Mesothelial cell of epicardium (in vitro differentiated cells): ENCODE data around the gene TSPO. TPM values are rescaled to one million over a fixed set of nuclear protein-coding genes. Genes with fewer than 3 reads are reported as not detected.

Source experiments
- DNase-seq, 2 experiments: peaks; one replicate each; pipeline ENCODE4 v3.0.0; 2021; ENCODE audit warnings: low spot score in 2 of 2; ENCODE audit not compliant: unreplicated experiment in 2 of 2
- H3K27ac Mint-ChIP-seq: 2 replicates; pipeline ENCODE4 v1.8.0; 2021; ENCODE audit warnings: mixed read lengths
- H3K27me3 Mint-ChIP-seq: 2 replicates; pipeline ENCODE4 v1.8.0; 2021; ENCODE audit warnings: low read depth, mixed read lengths
- H3K36me3 Mint-ChIP-seq: 2 replicates; pipeline ENCODE4 v1.8.0; 2021; ENCODE audit warnings: mixed read lengths
- H3K4me1 Mint-ChIP-seq: 2 replicates; pipeline ENCODE4 v1.8.0; 2021; ENCODE audit warnings: mixed read lengths
- H3K4me3 Mint-ChIP-seq: 2 replicates; pipeline ENCODE4 v1.8.0; 2021; ENCODE audit warnings: mild to moderate bottlenecking, moderate library complexity, mixed read lengths
- H3K9me3 Mint-ChIP-seq: 2 replicates; pipeline ENCODE4 v1.8.0; 2021; ENCODE audit warnings: mixed read lengths
- total RNA-seq: library from RNA; stranded (reverse); gene quantifications from 3 replicates; pipeline ENCODE4 v1.2.1, GENCODE V29; 2021
- TF ChIP-seq, protein P1 (sequence below): fragments of 200-600 bp; sonication (generic); IDR thresholded peaks from one replicate; pipeline ENCODE4 v1.5.0; 2021; ENCODE audit warnings: antibody characterized with exemption; ENCODE audit not compliant: unreplicated experiment

The TSPO gene
- total RNA-seq, 1 donor from 2014 or later, result 44.9 TPM

DNA sequence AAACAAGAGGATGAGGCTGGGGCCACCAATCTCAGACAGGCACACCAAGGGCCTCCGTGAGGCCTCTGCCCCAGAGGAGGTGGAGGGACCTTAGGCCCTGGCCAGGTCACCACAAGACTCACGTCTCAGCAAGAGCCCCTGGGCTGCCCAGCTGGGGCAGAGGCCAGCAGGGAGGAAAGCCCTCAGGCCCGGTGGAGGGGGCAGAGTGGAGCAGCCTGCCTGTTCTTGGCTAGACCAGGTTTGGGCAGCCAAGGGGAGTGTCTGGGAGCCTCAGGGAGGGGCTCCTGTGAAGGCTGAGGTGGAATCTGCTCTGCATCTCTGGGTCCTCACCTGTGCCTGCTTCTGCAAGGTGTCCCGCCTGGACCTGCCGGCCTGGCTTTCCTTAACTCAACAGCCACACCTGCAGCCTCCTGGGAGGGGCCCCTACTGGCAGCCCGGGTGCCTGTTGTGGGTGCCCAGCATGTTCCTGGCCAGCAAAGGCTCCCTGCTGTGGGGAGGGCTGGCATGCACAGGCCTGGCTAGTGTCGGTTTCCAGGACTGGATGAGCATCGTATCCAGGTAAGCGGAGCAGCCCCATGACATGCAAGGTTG, 23.7 kb downstream of the TSPO start:
- no peak for DNase-seq
- Mint-ChIP-seq H3K4me3 (no peak overlapping the region), H3K36me3 (peaks cover 30% of the 10 kb centered on the region), H3K4me1 (no peaks in the 10 kb centered on the region), H3K9me3 (no peaks in the 10 kb centered on the region), H3K27ac (no peak overlapping the region), H3K27me3 (no peaks in the 10 kb centered on the region)
- TF ChIP-seq, protein P1, sequence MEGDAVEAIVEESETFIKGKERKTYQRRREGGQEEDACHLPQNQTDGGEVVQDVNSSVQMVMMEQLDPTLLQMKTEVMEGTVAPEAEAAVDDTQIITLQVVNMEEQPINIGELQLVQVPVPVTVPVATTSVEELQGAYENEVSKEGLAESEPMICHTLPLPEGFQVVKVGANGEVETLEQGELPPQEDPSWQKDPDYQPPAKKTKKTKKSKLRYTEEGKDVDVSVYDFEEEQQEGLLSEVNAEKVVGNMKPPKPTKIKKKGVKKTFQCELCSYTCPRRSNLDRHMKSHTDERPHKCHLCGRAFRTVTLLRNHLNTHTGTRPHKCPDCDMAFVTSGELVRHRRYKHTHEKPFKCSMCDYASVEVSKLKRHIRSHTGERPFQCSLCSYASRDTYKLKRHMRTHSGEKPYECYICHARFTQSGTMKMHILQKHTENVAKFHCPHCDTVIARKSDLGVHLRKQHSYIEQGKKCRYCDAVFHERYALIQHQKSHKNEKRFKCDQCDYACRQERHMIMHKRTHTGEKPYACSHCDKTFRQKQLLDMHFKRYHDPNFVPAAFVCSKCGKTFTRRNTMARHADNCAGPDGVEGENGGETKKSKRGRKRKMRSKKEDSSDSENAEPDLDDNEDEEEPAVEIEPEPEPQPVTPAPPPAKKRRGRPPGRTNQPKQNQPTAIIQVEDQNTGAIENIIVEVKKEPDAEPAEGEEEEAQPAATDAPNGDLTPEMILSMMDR, result no peak

DNA sequence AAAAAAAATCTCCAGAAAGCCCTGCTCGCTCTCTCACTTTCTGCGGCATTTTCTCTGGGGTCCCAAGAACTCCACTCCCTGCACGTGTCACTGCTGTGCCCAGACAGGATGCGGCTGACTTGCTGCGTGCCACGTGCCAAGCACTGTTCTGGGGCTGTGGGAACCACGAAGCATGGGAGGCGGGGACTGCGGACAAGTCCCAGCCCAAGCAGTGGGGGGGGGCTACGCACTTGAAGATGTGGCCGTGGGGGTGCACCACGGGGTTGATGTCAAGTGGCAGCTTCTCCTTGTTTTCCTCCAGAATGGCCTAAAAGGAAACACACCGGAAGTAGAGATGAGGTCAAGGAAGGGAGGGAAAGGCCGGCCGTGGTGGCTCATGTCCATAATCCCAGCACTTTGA, 24.7 kb downstream of the TSPO start:
- Mint-ChIP-seq H3K36me3 (peaks cover 30% of the 10 kb centered on the region), H3K4me3 (no peak overlapping the region), H3K27me3 (no peaks in the 10 kb centered on the region), H3K27ac (no peak overlapping the region), H3K4me1 (no peaks in the 10 kb centered on the region), H3K9me3 (no peaks in the 10 kb centered on the region)
- TF ChIP-seq, protein P1, result no peak
- DNase-seq, result no peak

DNA sequence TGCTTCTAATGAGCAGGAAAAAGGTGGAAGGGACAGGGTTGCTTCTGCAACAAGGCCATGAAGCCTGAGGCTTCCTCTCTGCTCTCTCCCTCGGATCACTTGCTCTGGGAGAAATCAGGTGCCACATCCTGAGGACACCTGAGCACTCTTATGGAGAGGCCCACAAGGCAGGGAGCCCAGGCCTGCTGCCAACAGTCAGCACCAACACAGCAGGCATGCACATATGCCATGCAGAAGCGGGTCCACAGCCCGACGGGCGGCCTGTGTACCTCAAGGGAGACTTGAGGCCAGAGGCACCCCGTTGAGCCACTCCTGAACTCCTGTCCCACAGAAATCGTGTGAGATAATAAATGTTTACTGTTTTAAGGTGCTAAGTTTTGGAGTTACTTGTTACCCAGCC, 26.1 kb downstream of the TSPO start:
- Mint-ChIP-seq H3K36me3 (peaks cover 33% of the 10 kb centered on the region), H3K9me3 (no peaks in the 10 kb centered on the region), H3K4me3 (no peak overlapping the region), H3K4me1 (no peaks in the 10 kb centered on the region), H3K27ac (no peak overlapping the region), H3K27me3 (no peaks in the 10 kb centered on the region)
- TF ChIP-seq, protein P1, result no peak
- no peak for DNase-seq

DNA sequence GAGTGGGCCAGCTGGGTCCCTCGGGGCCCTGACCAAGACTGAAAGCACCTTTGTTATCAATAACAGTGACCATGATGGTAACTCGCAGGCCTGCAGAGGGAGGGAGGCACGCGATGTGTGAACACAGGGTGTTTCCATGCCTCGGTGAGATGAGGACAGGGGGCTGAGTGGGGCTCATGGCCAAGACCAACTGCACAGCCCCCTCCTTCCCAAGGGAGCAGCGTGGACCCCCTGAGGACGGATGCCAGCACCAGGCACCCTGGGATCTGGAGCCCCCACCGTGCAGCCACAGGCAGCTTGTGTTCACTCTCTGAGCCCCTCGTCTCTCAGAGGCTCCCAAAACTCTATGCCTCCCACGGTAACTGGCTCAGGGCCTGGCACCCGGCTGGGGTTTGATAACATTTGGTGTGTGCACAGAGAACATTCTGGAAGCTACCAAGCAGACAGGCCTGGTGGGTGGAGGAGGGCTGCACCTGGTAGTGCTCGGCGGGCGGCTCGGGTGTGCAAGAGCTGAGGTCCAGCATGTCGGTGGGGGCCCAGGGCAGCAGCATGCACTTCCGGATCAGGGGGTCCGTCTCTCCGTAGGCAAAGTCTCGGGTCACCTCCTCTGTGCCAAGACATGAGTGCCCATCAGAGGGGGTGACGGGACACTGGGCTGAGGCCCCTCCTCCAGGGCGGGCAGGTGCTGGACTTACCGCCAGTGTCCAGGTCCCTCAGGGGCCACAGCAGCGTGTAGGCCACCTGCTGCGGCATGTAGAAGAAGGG, 28.0 kb downstream of the TSPO start:
- DNase-seq, result no peak
- no peak overlapping the region for H3K4me3 Mint-ChIP-seq
- no peak overlapping the region for H3K27ac Mint-ChIP-seq
- no peaks in the 10 kb centered on the region for H3K9me3 Mint-ChIP-seq
- H3K4me1 Mint-ChIP-seq, result peaks cover 2% of the 10 kb centered on the region
- peaks cover 27% of the 10 kb centered on the region for H3K36me3 Mint-ChIP-seq
- H3K27me3 Mint-ChIP-seq, result no peaks in the 10 kb centered on the region
- TF ChIP-seq, protein P1, result no peak

DNA sequence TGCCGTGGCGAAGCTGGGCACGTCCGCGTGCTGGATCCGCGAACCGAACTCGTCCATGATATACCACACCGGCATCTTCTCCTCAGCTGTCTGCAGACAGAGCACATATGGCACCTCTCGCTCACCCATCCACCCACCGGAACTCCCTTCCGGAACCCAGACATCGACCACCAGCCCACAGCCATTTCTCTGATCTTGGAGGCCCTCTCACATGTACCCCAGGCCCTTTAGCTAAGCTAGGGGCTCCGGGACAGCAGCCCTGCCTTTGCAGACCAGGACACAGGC, 28.5 kb downstream of the TSPO start:
- no peak overlapping the region for H3K27ac Mint-ChIP-seq
- peaks cover 4% of the 10 kb centered on the region for H3K4me1 Mint-ChIP-seq

More for the DNA sequence above, 28.5 kb downstream of the TSPO start:
- no peaks in the 10 kb centered on the region for H3K27me3 Mint-ChIP-seq
- peaks cover 27% of the 10 kb centered on the region for H3K36me3 Mint-ChIP-seq
- no peak for DNase-seq
- H3K4me3 Mint-ChIP-seq, result no peak overlapping the region
- H3K9me3 Mint-ChIP-seq, result no peaks in the 10 kb centered on the region
- TF ChIP-seq, protein P1, result no peak
